Tibial nerve (tissue), 4 donors: ENCODE data around the gene USP25. TPM values are rescaled to one million over a fixed set of nuclear protein-coding genes. Genes with fewer than 3 reads are reported as not detected.

Experiments used
- DNase-seq, 2 donors: peaks; one replicate each; pipeline ENCODE4 v3.0.0-alpha.2; 2019; ENCODE audit warnings: low spot score in 2 of 2
- H3K27ac ChIP-seq, 4 donors: fragments of 200-600 bp; sonication (generic) in 3 of 4; one replicate each; pipeline ENCODE4 v1.5.1; 2017 to 2019; ENCODE audit warnings: mild to moderate bottlenecking in 1 of 4
- H3K27me3 ChIP-seq, 2 donors: fragments of 200-600 bp; sonication (generic) in 1 of 2; one replicate each; pipeline versions ENCODE4 v1.5.1 to v1.6.0; 2017 to 2019
- H3K36me3 ChIP-seq, 3 donors: fragments of 200-600 bp; sonication (generic); one replicate each; pipeline ENCODE4 v1.5.1; 2018 to 2019
- H3K4me1 ChIP-seq, 4 donors: fragments of 200-600 bp; sonication (generic) in 3 of 4; one replicate each; pipeline ENCODE4 v1.5.1; 2017 to 2019
- H3K4me3 ChIP-seq, 4 donors: fragments of 200-600 bp; sonication (generic) in 3 of 4; one replicate each; pipeline ENCODE4 v1.5.1; 2017 to 2019; ENCODE audit warnings: mild to moderate bottlenecking in 1 of 4, moderate library complexity in 1 of 4
- H3K9me3 ChIP-seq, 4 donors: fragments of 200-600 bp; sonication (generic) in 3 of 4; one replicate each; pipeline ENCODE4 v1.5.1; 2017 to 2019
- CTCF ChIP-seq, 5 experiments: fragments of 200-600 bp in 3 of 5; fragments of 450-650 bp in 2 of 5; sonication (generic) in 3 of 5; IDR thresholded peaks; one replicate each; pipeline ENCODE4 v1.5.1; 2016 to 2019; ENCODE audit warnings: antibody characterized with exemption in 5 of 5, mild to moderate bottlenecking in 3 of 5, moderate library complexity in 2 of 5
- EP300 ChIP-seq, 2 donors: sonication (generic); formaldehyde crosslinking; IDR thresholded peaks; one replicate each; pipeline ENCODE4 v1.6.1; 2017; ENCODE audit warnings: antibody characterized with exemption in 2 of 2, mild to moderate bottlenecking in 1 of 2
- POLR2A ChIP-seq, 2 donors: fragments of 450-650 bp; IDR thresholded peaks; one replicate each; pipeline ENCODE4 v1.6.1; 2017; ENCODE audit warnings: antibody characterized with exemption in 2 of 2, mild to moderate bottlenecking in 2 of 2, moderate library complexity in 2 of 2
- WGBS, 2 donors: methylation state at CpG; one replicate each; pipeline ENCODE4 v1.1.5; 2018; 5-methylcytosine and 5-hydroxymethylcytosine counted together
- total RNA-seq, 4 donors: library from RNA; depleted of rRNA; stranded (reverse); fragments of >200 nt; gene quantifications; one replicate each; pipeline ENCODE4 v1.1.0, GENCODE V29; 2016

Gene USP25
- total RNA-seq, 4 donors from 2014 or later = 59.6 to 79.8 (median 69.9) TPM

GRCh38 chr21:15759469-15759868 lies 29.7 kb downstream of the USP25 start:
- H3K4me3 ChIP-seq = no peak overlapping the region
- WGBS, 2 donors = 92 to 98% methylated on average over 2 of the region's 2 CpGs
- H3K9me3 ChIP-seq = no peaks in the 10 kb centered on the region
- no peak for TF ChIP-seq EP300 (IDR thresholded peaks at IDR 0.05)
- TF ChIP-seq CTCF (IDR thresholded peaks at IDR 0.05) = no peak
- TF ChIP-seq POLR2A (IDR thresholded peaks at IDR 0.05) = no peak
- H3K4me1 ChIP-seq = peaks cover 0 to 38% (median 12%) of the 10 kb centered on the region in 4 donors
- H3K36me3 ChIP-seq = no peaks in the 10 kb centered on the region
- DNase-seq = no peak
- H3K27me3 ChIP-seq = no peaks in the 10 kb centered on the region
- no peak overlapping the region for H3K27ac ChIP-seq

- Histone ChIP-seq H3K4me3 (no peak overlapping the region), H3K27ac (no peak overlapping the region), H3K4me1 (peaks cover 0 to 24% (median 6%) of the 10 kb centered on the region in 4 donors), H3K36me3 (no peaks in the 10 kb centered on the region), H3K9me3 (no peaks in the 10 kb centered on the region), H3K27me3 (no peaks in the 10 kb centered on the region)
- TF ChIP-seq CTCF (IDR thresholded peaks at IDR 0.05) (no peak), POLR2A (IDR thresholded peaks at IDR 0.05) (no peak), EP300 (IDR thresholded peaks at IDR 0.05) (no peak)
- WGBS, 2 donors = 68 to 74% methylated on average over 7 of the region's 7 CpGs
- no peak for DNase-seq
Observed at GRCh38 chr21:15761507-15762100, 31.8 kb downstream of the USP25 start.

GRCh38 chr21:15763359-15763758 lies 33.6 kb downstream of the USP25 start:
- TF ChIP-seq CTCF (IDR thresholded peaks at IDR 0.05) (no peak), POLR2A (IDR thresholded peaks at IDR 0.05) (no peak), EP300 (IDR thresholded peaks at IDR 0.05) (no peak)
- H3K36me3 ChIP-seq = no peaks in the 10 kb centered on the region
- no peak overlapping the region for H3K4me3 ChIP-seq
- peaks cover 0 to 39% (median 12%) of the 10 kb centered on the region in 4 donors for H3K4me1 ChIP-seq
- H3K27ac ChIP-seq = no peak overlapping the region
- H3K9me3 ChIP-seq = no peaks in the 10 kb centered on the region
- no peak for DNase-seq
- WGBS, 2 donors = 89 to 91% methylated on average over 1 of the region's 1 CpG
- no peaks in the 10 kb centered on the region for H3K27me3 ChIP-seq

GRCh38 chr21:15764878-15765277 lies 35.1 kb downstream of the USP25 start:
- Histone ChIP-seq H3K27me3 (no peaks in the 10 kb centered on the region), H3K36me3 (no peaks in the 10 kb centered on the region), H3K4me3 (no peak overlapping the region), H3K4me1 (peaks cover 0 to 39% (median 12%) of the 10 kb centered on the region in 4 donors), H3K27ac (no peak overlapping the region), H3K9me3 (no peaks in the 10 kb centered on the region)
- 64 to 65% methylated on average over 3 of the region's 3 CpGs for WGBS, 2 donors
- DNase-seq = no peak
- no peak for TF ChIP-seq EP300 (IDR thresholded peaks at IDR 0.05)
- no peak for TF ChIP-seq CTCF (IDR thresholded peaks at IDR 0.05)
- TF ChIP-seq POLR2A (IDR thresholded peaks at IDR 0.05) = no peak

GRCh38 chr21:15766952-15767603 lies 37.3 kb downstream of the USP25 start:
- H3K27ac ChIP-seq = peak overlapping the region in 1 of 4 donors; percentile 16
- H3K4me1 ChIP-seq = peaks cover 0 to 36% (median 9%) of the 10 kb centered on the region in 4 donors

More at GRCh38 chr21:15766952-15767603, 37.3 kb downstream of the USP25 start:
- Histone ChIP-seq H3K36me3 (no peaks in the 10 kb centered on the region), H3K27me3 (no peaks in the 10 kb centered on the region), H3K9me3 (no peaks in the 10 kb centered on the region), H3K4me3 (no peak overlapping the region)
- no peak for DNase-seq
- 19 to 33% methylated on average over 1 of the region's 1 CpG for WGBS, 2 donors
- TF ChIP-seq CTCF (IDR thresholded peaks at IDR 0.05) = no peak
- TF ChIP-seq POLR2A (IDR thresholded peaks at IDR 0.05) = no peak
- TF ChIP-seq EP300 (IDR thresholded peaks at IDR 0.05) = no peak
